ENCODE measurements around the gene PAGR1.
A peak's percentile ranks its signal among the peaks of the same experiment; 100 is the strongest.
"Not testable (repeated sequence)": the region's sequence is repeated elsewhere in the genome, so short reads cannot be mapped to it uniquely, and the experiment has no call there.

Gene PAGR1

GRCh38 chr16:29813644-29814562, 2.0 kb upstream of the PAGR1 start:
- DNase-seq, result no peak

- no peak for DNase-seq
Observed at GRCh38 chr16:29814592-29814991, 1.4 kb upstream of the PAGR1 start.

DNA sequence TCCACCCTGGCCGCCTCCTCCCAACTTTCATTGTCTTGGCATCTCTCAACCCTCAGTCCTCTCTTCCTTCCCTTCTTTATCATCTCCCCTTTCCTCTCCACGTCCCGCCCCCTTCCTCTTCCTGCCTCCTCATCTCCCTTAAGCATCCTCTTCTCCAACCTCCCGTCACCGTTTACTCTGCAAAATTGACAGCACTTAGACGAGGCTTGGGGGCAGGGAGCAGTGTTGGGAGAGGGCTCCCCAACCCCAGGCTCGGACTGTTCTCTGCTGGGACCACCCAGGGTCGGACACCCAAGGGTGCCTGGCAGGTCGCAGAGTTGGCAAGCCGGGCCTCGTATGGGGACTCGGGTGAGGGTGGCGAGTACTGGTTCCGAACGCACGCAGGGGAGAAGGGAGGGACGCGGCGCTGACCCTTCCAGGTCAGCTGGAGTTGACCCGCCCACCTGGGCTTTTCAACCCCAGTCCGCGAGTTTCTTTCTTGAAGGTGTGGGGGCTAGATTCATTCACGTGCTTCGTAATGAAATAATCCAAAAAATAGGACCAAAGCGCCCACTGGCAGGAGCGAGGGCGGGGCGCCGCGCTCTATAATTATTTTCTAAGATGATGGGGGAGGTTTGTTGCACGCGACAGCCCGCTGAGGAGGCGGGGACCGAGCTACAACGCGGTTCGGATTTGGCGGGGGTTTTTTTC, 775 bp upstream of the PAGR1 start:
- peak; percentile 91 for DNase-seq

GRCh38 chr16:29816694-29817441, 916 bp downstream of the PAGR1 start:
- peak; percentile 55 for DNase-seq

GRCh38 chr16:29818082-29818481, 2.1 kb downstream of the PAGR1 start:
- DNase-seq, result no peak

DNA sequence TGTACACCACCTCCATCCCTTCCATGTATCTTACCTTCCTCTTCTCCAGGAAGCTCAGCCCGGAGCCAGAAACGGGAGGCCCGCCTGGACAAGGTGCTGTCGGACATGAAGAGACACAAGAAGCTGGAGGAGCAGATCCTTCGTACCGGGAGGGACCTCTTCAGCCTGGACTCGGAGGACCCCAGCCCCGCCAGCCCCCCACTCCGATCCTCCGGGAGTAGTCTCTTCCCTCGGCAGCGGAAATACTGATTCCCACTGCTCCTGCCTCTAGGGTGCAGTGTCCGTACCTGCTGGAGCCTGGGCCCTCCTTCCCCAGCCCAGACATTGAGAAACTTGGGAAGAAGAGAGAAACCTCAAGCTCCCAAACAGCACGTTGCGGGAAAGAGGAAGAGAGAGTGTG, 3.6 kb downstream of the PAGR1 start:
- no peak for DNase-seq

GRCh38 chr16:29820271-29820701, 4.3 kb downstream of the PAGR1 start, which contains the start of gene MVP:
TSS of gene MVP (plus strand) at chr16:29820462. CDS start at chr16:29830550, 10,088 bp downstream.
- peak; percentile 81 for DNase-seq

DNA sequence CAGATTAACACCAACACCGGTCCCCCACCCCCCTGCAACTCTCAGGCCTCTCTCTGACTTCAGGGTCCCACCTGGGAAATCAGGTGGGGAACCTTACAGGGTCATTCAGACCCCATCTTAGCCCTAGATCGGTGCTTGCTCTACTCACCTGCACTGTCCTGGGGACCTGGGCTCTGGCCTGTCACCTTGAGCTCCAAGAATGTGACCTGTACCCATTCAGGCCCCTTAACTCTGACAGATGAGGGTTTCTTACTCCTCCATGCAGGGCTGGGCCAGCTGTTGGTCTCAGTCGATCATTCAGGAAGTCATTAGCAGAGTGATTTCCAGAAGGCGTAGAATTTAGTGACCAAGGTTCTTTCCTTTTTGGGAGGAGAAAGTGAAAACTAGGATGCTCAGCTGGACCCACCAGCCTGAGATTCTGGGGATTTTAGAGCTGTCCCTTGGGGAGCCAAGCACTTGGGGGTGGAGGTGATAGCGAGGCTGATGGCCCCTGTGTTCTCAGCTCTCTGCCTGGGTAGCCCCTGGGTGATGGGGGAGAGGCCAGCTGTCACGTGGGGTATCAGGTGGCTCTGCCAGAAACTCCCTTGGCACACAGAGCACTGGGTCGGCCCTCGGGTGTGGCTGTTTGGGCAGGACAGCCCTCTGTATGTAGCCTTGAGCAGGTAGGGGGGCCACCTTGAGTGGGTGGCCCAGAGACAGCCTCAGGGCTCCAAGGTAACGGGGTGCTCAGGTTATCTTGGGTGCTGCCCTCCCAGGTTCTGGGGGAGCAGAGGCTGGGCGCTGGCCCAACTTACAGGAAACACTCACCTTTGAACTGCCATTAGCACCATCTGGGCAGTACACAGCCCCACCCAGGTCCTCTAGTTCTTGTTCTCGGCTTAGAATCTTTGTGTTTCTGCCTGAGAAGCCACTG, 5.0 kb downstream of the PAGR1 start:
- peak; percentile 8 for DNase-seq

DNA sequence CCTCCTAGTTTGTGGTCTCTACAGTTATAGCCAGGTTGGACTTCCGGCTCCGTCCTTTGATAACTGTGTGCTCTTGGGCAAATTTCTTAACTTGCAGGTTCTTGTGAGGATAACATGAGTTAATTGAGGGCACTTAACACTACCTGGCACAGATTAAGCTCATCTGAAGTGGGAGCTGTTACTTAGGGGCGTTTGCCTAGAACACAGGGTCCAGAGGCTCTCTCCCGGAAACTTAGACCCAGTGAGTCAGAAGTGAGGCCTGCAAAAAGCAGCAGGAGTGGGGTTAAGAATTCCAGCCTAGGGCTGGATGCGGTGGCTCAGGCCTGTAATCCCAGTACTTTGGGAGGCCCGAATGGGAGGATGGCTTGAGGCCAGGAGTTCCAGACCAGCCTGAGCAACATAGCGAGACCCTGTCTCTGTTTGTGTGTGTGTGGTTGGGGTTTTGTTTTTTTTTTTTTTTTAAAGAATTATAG, 5.7 kb downstream of the PAGR1 start:
- DNase-seq, result no peak

DNA sequence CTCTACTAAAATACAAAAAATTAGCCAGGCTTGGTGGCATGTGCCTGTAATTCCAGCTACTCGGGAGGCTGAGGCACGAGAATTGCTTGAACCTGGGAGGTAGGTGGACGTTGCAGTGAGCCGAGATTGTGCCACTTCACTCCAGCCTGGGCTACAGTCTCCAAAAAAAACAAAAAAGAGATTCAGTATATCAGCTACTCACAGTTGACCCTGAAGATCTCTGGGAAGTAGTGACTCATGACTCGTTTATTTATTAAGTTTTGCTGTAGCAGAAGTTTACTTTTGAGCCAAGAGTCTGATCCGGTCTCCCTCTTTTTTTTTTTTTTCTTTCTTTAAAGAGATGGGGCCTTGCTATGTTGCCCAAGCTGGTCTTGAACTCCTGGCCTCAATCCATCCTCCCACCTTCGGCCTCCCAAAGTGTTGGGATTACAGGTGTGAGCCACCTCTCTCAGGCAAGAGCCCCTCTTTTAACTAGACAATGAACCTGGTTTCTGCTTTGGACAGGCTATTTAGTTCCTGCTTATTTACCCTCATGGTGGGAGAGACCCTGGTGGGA, 8.7 kb downstream of the PAGR1 start:
- DNase-seq, result no peak

- DNase-seq, result peak; percentile 78
Observed at GRCh38 chr16:29825145-29826044, 9.4 kb downstream of the PAGR1 start.

DNA sequence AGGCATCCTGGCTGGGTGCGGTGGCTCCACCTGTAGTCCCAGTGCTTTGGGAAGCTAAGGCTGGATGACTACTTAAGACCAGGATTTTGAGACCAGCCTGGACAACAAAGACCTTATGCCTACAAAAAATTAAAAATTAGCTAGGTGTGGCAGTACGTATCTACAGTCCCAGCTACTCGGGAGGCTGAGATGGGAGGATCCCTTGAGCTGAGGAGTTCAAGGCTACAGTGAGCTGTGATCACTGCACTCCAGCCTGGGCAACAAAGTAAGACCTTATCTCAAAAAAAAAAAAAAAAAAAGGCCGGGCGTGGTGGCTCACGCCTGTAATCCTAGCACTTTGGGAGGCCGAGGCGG, 10.4 kb downstream of the PAGR1 start:
- DNase-seq, result no peak

DNA sequence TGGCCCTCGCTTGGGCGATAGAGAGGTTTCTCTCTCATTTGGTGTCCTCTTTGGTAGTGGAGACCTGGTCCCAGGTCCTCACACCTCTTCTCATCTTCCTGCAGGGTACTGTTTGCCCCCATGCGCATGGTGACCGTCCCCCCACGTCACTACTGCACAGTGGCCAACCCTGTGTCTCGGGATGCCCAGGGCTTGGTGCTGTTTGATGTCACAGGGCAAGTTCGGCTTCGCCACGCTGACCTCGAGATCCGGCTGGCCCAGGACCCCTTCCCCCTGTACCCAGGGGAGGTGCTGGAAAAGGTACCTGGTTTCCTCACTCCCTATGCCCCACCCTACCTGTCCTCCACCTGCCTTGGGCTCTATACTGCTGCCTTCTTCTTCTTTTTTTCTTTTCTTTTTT, 14.8 kb downstream of the PAGR1 start:
- DNase-seq, result no peak

DNA sequence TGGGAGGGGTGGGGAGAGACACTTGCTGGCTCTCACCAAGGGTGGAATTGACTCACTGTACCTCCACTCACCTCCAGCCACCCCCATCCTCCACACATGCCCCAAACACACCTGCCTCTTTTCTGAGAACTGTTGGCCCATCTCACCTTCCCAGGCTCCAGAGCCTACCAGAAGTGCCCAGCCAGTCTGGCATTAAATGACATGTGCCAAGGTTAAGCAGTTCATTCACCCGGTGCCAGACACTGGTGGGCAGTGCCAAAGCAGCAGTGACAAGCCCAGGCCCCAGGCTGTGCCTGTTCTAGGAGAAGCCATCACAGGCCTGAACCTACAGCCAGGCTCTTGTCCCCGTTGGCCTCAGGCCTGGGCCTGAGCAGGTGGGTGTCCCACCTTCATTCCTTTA, 15.5 kb downstream of the PAGR1 start:
- DNase-seq, result no peak

- DNase-seq, result not testable (repeated sequence)
Observed at GRCh38 chr16:29833219-29833618, 17.3 kb downstream of the PAGR1 start.

- no peak for DNase-seq
Observed at GRCh38 chr16:29834079-29834478, 18.1 kb downstream of the PAGR1 start.

- DNase-seq, result no peak
Observed at GRCh38 chr16:29835926-29836325, 20.0 kb downstream of the PAGR1 start.

DNA sequence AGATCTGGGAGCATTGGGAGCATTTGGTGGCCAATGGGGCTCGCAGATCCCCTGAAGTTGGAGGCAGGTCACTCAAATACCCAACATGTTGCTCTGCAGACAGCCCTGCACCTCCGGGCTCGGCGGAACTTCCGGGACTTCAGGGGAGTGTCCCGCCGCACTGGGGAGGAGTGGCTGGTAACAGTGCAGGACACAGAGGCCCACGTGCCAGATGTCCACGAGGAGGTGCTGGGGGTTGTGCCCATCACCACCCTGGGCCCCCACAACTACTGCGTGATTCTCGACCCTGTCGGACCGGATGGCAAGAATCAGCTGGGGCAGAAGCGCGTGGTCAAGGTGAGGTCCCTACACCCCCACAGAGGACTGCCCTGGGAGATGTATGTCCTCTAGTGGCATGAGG, 20.7 kb downstream of the PAGR1 start:
- no peak for DNase-seq

DNA sequence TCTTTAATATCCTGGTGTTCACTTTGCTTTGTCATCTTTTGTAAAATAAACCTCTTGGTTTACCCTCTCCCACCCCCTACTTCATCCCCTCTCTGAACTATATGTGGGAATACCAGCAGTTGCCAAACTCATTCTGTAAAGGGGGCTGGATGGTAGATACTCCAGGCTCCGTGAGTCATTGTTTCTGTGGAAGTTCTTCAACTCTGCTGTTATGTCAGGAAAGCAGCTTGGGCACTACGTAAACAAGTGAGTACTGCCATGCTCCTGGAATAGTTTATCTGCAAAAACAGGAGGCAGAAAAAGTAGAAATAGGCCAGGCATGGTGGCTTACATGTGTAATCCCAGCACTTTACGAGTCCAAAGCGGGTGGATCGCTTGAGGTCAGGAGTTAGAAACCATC, 21.9 kb downstream of the PAGR1 start:
- DNase-seq, result no peak

DNA sequence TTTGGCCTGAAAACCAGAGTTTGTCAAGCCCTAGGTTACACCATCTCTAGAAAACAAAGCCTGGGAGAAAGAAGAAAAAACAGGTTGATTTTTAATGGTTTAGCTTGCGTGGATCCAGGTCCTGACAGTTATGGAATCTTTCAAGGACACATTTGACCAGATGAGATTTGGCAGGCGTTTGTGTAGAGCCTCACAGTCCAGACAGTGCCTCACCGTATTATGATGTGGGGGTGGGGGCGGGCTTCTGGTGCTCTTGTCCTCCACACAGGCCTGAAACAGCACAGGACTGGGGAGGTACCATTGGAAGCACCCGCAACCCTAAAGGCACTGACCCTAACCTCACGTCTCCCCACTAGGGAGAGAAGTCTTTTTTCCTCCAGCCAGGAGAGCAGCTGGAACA, 23.9 kb downstream of the PAGR1 start:
- no peak for DNase-seq

DNA sequence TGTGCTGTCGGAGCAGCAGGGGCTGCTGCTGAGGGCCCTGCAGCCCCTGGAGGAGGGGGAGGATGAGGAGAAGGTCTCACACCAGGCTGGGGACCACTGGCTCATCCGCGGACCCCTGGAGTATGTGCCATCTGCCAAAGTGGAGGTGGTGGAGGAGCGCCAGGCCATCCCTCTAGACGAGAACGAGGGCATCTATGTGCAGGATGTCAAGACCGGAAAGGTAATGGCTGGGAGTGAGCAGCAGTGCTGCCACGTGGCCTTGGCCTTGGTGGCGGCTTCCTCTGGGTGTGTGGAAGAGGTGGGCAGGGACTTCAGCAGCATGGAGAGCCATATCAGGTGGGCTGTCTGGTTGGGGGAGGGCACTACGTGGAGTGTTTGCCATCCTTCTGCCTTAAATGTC, 24.3 kb downstream of the PAGR1 start:
- no peak for DNase-seq
